ENCODE results near the gene CPE. TPM values are rescaled to one million over a fixed set of nuclear protein-coding genes. Genes with fewer than 3 reads are reported as not detected.

Gene CPE
- total RNA-seq, 2 experiments from 2014 or later: not detected

- no peak overlapping the region for H3K27ac Mint-ChIP-seq
- peaks cover 4% of the 10 kb centered on the region for H3K4me1 Mint-ChIP-seq
- CTCF ChIA-PET: interaction anchor here (0.6 to 3.1 kb wide), 29 partner anchors 8 to 759 kb away, joined by 3 to 26 read pairs (median 4); partner anchors contain the start of gene TMEM192
- H3K27me3 Mint-ChIP-seq: peaks cover 23% of the 10 kb centered on the region
- POLR2A ChIA-PET: no interaction called here
- DNase-seq: peak; percentile 84
- no peak overlapping the region for H3K4me3 Mint-ChIP-seq
- peak; percentile 96 for ATAC-seq
- H3K36me3 Mint-ChIP-seq (ENCODE audit: low read depth): no peaks in the 10 kb centered on the region
- no peaks in the 10 kb centered on the region for H3K9me3 Mint-ChIP-seq (ENCODE audit: low read depth)
- intact Hi-C loops (cut with DNase I, micrococcal nuclease): loop anchor here (1.0 to 10.0 kb wide), 3 partner anchors 43 to 1101 kb away; no protein-coding TSS in a partner anchor
These were observed 114.6 kb downstream of the CPE start for GRCh38 chr4:165493359-165493758.

- Mint-ChIP-seq H3K4me3 (no peak overlapping the region), H3K36me3 (ENCODE audit: low read depth) (no peaks in the 10 kb centered on the region), H3K27ac (no peak overlapping the region), H3K27me3 (peaks cover 12% of the 10 kb centered on the region), H3K4me1 (peaks cover 5% of the 10 kb centered on the region), H3K9me3 (ENCODE audit: low read depth) (no peaks in the 10 kb centered on the region)
- POLR2A ChIA-PET: no interaction called here
- DNase-seq (no peak), ATAC-seq (peak; percentile 39)
- intact Hi-C loops (cut with DNase I, micrococcal nuclease): no loop called here
- CTCF ChIA-PET: interaction anchor here (0.8 to 1.5 kb wide), 4 partner anchors 8 to 589 kb away, joined by 3 to 8 read pairs (median 4); no protein-coding TSS in a partner anchor
These were observed 124.4 kb downstream of the CPE start for GRCh38 chr4:165502916-165503907.

- Mint-ChIP-seq H3K4me3 (no peak overlapping the region), H3K27me3 (peaks cover 6% of the 10 kb centered on the region)
- CTCF ChIA-PET: interaction anchor here (0.7 to 1.5 kb wide), 4 partner anchors 9 to 707 kb away, joined by 3 to 4 read pairs (median 3); no protein-coding TSS in a partner anchor
These were observed 125.4 kb downstream of the CPE start for GRCh38 chr4:165504184-165504583.

GRCh38 chr4:165505958-165506837, 127.4 kb downstream of the CPE start:
- DNase-seq: no peak
- POLR2A ChIA-PET: no interaction called here
- CTCF ChIA-PET: interaction anchor here (0.7 to 1.4 kb wide), 2 partner anchors 13 to 726 kb away, joined by 3 to 9 read pairs; no protein-coding TSS in a partner anchor
- Mint-ChIP-seq H3K9me3 (ENCODE audit: low read depth) (no peaks in the 10 kb centered on the region), H3K4me3 (no peak overlapping the region), H3K4me1 (peaks cover 5% of the 10 kb centered on the region), H3K36me3 (ENCODE audit: low read depth) (no peaks in the 10 kb centered on the region), H3K27me3 (peaks cover 3% of the 10 kb centered on the region), H3K27ac (no peak overlapping the region)
- no peak for ATAC-seq
- intact Hi-C loops (cut with DNase I, micrococcal nuclease): no loop called here

More at GRCh38 chr4:165504184-165504583, 125.4 kb downstream of the CPE start:
- Mint-ChIP-seq H3K9me3 (ENCODE audit: low read depth) (no peaks in the 10 kb centered on the region), H3K27ac (no peak overlapping the region), H3K4me1 (peaks cover 5% of the 10 kb centered on the region), H3K36me3 (ENCODE audit: low read depth) (no peaks in the 10 kb centered on the region)
- DNase-seq: no peak
- no peak for ATAC-seq
- intact Hi-C loops (cut with DNase I, micrococcal nuclease): no loop called here
- POLR2A ChIA-PET: no interaction called here

GRCh38 chr4:165506849-165507248, 128.0 kb downstream of the CPE start:
- POLR2A ChIA-PET: no interaction called here
- peaks cover 3% of the 10 kb centered on the region for H3K27me3 Mint-ChIP-seq
- intact Hi-C loops (cut with DNase I, micrococcal nuclease): no loop called here
- H3K27ac Mint-ChIP-seq: no peak overlapping the region
- peaks cover 5% of the 10 kb centered on the region for H3K4me1 Mint-ChIP-seq
- no peak for ATAC-seq
- no peak overlapping the region for H3K4me3 Mint-ChIP-seq
- no peak for DNase-seq
- no peaks in the 10 kb centered on the region for H3K36me3 Mint-ChIP-seq (ENCODE audit: low read depth)
- H3K9me3 Mint-ChIP-seq (ENCODE audit: low read depth): no peaks in the 10 kb centered on the region
- CTCF ChIA-PET: interaction anchor here (0.7 to 1.4 kb wide), 2 partner anchors 14 to 726 kb away, joined by 3 to 9 read pairs; no protein-coding TSS in a partner anchor

GRCh38 chr4:165507381-165507780, 128.6 kb downstream of the CPE start:
- CTCF ChIA-PET: interaction anchor here (0.6 to 1.4 kb wide), 3 partner anchors 14 to 625 kb away, joined by 3 to 9 read pairs (median 4); no protein-coding TSS in a partner anchor

GRCh38 chr4:165508372-165509120, 129.7 kb downstream of the CPE start:
- intact Hi-C loops (cut with DNase I, micrococcal nuclease): no loop called here
- no peaks in the 10 kb centered on the region for H3K4me1 Mint-ChIP-seq
- no peak overlapping the region for H3K27ac Mint-ChIP-seq
- no peak for DNase-seq
- no peak overlapping the region for H3K4me3 Mint-ChIP-seq
- no peaks in the 10 kb centered on the region for H3K9me3 Mint-ChIP-seq (ENCODE audit: low read depth)
- ChIA-PET CTCF (interaction anchor here (1.0 to 1.8 kb wide), 2 partner anchors 15 to 31 kb away, joined by 3 to 7 read pairs; no protein-coding TSS in a partner anchor), POLR2A (no interaction called here)
- no peak for ATAC-seq
- peaks cover 3% of the 10 kb centered on the region for H3K27me3 Mint-ChIP-seq
- no peaks in the 10 kb centered on the region for H3K36me3 Mint-ChIP-seq (ENCODE audit: low read depth)

More at GRCh38 chr4:165507381-165507780, 128.6 kb downstream of the CPE start:
- peaks cover 3% of the 10 kb centered on the region for H3K27me3 Mint-ChIP-seq
- H3K4me1 Mint-ChIP-seq: peaks cover 5% of the 10 kb centered on the region
- DNase-seq: no peak
- POLR2A ChIA-PET: no interaction called here
- no peak overlapping the region for H3K4me3 Mint-ChIP-seq
- intact Hi-C loops (cut with DNase I, micrococcal nuclease): no loop called here
- no peak overlapping the region for H3K27ac Mint-ChIP-seq
- ATAC-seq: no peak
- no peaks in the 10 kb centered on the region for H3K36me3 Mint-ChIP-seq (ENCODE audit: low read depth)
- H3K9me3 Mint-ChIP-seq (ENCODE audit: low read depth): no peaks in the 10 kb centered on the region

- Mint-ChIP-seq H3K4me1 (no peaks in the 10 kb centered on the region), H3K9me3 (ENCODE audit: low read depth) (no peaks in the 10 kb centered on the region), H3K27ac (no peak overlapping the region), H3K27me3 (peaks cover 6% of the 10 kb centered on the region), H3K36me3 (ENCODE audit: low read depth) (no peaks in the 10 kb centered on the region), H3K4me3 (no peak overlapping the region)
- ATAC-seq (no peak), DNase-seq (no peak)
- intact Hi-C loops (cut with DNase I, micrococcal nuclease): no loop called here
- ChIA-PET CTCF (no interaction called here), POLR2A (no interaction called here)
These were observed 133.6 kb downstream of the CPE start for GRCh38 chr4:165512424-165512823.

- peaks cover 5% of the 10 kb centered on the region for H3K27me3 Mint-ChIP-seq
- no peaks in the 10 kb centered on the region for H3K9me3 Mint-ChIP-seq (ENCODE audit: low read depth)
- H3K36me3 Mint-ChIP-seq (ENCODE audit: low read depth): no peaks in the 10 kb centered on the region
- no peak overlapping the region for H3K27ac Mint-ChIP-seq
- POLR2A ChIA-PET: no interaction called here
- no peak for DNase-seq
- H3K4me1 Mint-ChIP-seq: no peaks in the 10 kb centered on the region
- no peak overlapping the region for H3K4me3 Mint-ChIP-seq
- no peak for ATAC-seq
- CTCF ChIA-PET: interaction anchor here (0.8 kb wide), 1 partner anchor 12 kb away, joined by 4 read pairs; no protein-coding TSS in a partner anchor
- intact Hi-C loops (cut with DNase I, micrococcal nuclease): no loop called here
These were observed 135.9 kb downstream of the CPE start for GRCh38 chr4:165514739-165515138.

- H3K27me3 Mint-ChIP-seq: peaks cover 5% of the 10 kb centered on the region
- no peaks in the 10 kb centered on the region for H3K9me3 Mint-ChIP-seq (ENCODE audit: low read depth)
- H3K4me1 Mint-ChIP-seq: no peaks in the 10 kb centered on the region
- H3K36me3 Mint-ChIP-seq (ENCODE audit: low read depth): no peaks in the 10 kb centered on the region
- CTCF ChIA-PET: interaction anchor here (0.8 to 1.3 kb wide), 2 partner anchors 12 to 22 kb away, joined by 4 read pairs; no protein-coding TSS in a partner anchor
- ATAC-seq (no peak), DNase-seq (no peak)
- no peak overlapping the region for H3K27ac Mint-ChIP-seq
- POLR2A ChIA-PET: no interaction called here
- no peak overlapping the region for H3K4me3 Mint-ChIP-seq
- intact Hi-C loops (cut with DNase I, micrococcal nuclease): no loop called here
These were observed 136.4 kb downstream of the CPE start for GRCh38 chr4:165515201-165515600.
